Measurements from ENCODE around the gene NR5A2. TPM values are rescaled to one million over a fixed set of nuclear protein-coding genes. Genes with fewer than 3 reads are reported as not detected.

Gene NR5A2
- total RNA-seq, 1 experiment from 2014 or later, result 2.1 TPM

DNA sequence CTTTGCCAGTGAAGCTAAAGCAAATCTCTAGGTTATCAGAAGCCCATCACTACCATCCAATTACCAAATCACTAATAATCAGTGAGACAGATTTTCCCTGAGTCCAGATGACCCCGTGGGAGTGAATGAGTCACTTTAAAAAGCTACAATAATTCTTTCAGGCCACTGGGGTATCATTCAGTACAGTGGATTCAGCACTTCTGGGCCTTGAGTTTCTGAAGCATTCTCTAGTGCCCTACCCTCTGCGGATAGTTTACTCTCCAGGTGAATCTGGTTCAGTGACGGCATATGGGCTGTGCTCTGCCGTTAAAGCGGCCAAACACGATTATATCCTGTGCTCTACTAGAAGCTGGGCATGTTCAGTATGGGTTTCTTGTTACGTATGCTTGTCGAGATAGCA lies 26.1 kb downstream of the NR5A2 start:
- Histone ChIP-seq H3K36me3 (ENCODE audit: low read depth) (no peaks in the 10 kb centered on the region), H3K9me3 (ENCODE audit: insufficient read depth, low read depth) (no peaks in the 10 kb centered on the region), H3K9me2 (ENCODE audit: insufficient read depth) (no peaks in the 10 kb centered on the region), H4K20me1 (ENCODE audit: insufficient read depth) (no peaks in the 10 kb centered on the region), H2AFZ (no peak overlapping the region), H3K4me3 (no peak overlapping the region), H3K79me2 (ENCODE audit: low read depth) (no peaks in the 10 kb centered on the region), H3K27ac (no peak overlapping the region), H3K4me2 (no peak overlapping the region), H3F3A (ENCODE audit: insufficient read depth, low read depth) (no peaks in the 10 kb centered on the region), H3K27me3 (ENCODE audit: insufficient read depth, low read depth) (no peaks in the 10 kb centered on the region), H3K4me1 (replicated peaks; ENCODE audit: insufficient read depth) (no peaks in the 10 kb centered on the region)
- POLR2A ChIA-PET (ENCODE audit: unreplicated experiment), result no interaction called here
- TF ChIP-seq, protein P1, sequence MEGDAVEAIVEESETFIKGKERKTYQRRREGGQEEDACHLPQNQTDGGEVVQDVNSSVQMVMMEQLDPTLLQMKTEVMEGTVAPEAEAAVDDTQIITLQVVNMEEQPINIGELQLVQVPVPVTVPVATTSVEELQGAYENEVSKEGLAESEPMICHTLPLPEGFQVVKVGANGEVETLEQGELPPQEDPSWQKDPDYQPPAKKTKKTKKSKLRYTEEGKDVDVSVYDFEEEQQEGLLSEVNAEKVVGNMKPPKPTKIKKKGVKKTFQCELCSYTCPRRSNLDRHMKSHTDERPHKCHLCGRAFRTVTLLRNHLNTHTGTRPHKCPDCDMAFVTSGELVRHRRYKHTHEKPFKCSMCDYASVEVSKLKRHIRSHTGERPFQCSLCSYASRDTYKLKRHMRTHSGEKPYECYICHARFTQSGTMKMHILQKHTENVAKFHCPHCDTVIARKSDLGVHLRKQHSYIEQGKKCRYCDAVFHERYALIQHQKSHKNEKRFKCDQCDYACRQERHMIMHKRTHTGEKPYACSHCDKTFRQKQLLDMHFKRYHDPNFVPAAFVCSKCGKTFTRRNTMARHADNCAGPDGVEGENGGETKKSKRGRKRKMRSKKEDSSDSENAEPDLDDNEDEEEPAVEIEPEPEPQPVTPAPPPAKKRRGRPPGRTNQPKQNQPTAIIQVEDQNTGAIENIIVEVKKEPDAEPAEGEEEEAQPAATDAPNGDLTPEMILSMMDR (conservative IDR thresholded peaks at IDR 0.05), result no peak
- no peak for TF ChIP-seq EZH2 (IDR thresholded peaks at IDR 0.05; ENCODE audit: low read depth)
- intact Hi-C loops (cut with micrococcal nuclease; ENCODE audit: unreplicated experiment), result no loop called here
- DNase-seq, result no peak
- CTCF ChIA-PET, result no interaction called here
- no TSS peak for BruUV-seq (replicated peaks)

DNA sequence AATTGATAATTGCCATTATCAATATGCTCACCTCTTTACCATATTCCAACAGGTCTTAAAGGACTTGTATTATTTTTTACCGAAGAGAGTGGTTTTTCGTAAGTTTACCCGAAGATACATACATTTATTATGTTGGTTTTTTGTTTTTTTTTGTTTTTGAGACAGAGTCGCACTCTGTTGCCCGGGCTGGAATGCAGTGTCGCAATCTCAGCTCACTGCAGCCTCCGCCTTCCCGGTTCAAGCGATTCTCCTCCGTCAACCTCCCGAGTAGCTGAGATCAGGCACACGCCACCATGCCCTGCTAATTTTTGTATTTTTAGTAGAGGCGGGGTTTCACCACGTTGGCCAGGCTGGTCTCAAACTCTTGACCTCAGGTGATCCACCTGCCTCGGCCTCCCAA lies 30.8 kb downstream of the NR5A2 start:
- intact Hi-C loops (cut with micrococcal nuclease; ENCODE audit: unreplicated experiment), result no loop called here
- H3K79me2 ChIP-seq (ENCODE audit: low read depth), result no peaks in the 10 kb centered on the region
- no peaks in the 10 kb centered on the region for H3K36me3 ChIP-seq (ENCODE audit: low read depth)
- H3K9me2 ChIP-seq (ENCODE audit: insufficient read depth), result no peaks in the 10 kb centered on the region
- H3F3A ChIP-seq (ENCODE audit: insufficient read depth, low read depth), result no peaks in the 10 kb centered on the region
- no peaks in the 10 kb centered on the region for H3K4me1 ChIP-seq (replicated peaks; ENCODE audit: insufficient read depth)
- no peak overlapping the region for H3K27ac ChIP-seq
- no TSS peak for BruUV-seq (replicated peaks)
- CTCF ChIA-PET, result no interaction called here
- no peak overlapping the region for H3K4me2 ChIP-seq
- H3K4me3 ChIP-seq, result no peak overlapping the region
- POLR2A ChIA-PET (ENCODE audit: unreplicated experiment), result no interaction called here
- H3K9me3 ChIP-seq (ENCODE audit: insufficient read depth, low read depth), result no peaks in the 10 kb centered on the region
- no peak for DNase-seq
- H3K27me3 ChIP-seq (ENCODE audit: insufficient read depth, low read depth), result no peaks in the 10 kb centered on the region
- H2AFZ ChIP-seq, result no peak overlapping the region
- H4K20me1 ChIP-seq (ENCODE audit: insufficient read depth), result no peaks in the 10 kb centered on the region
- no peak for TF ChIP-seq EZH2 (IDR thresholded peaks at IDR 0.05; ENCODE audit: low read depth)

DNA sequence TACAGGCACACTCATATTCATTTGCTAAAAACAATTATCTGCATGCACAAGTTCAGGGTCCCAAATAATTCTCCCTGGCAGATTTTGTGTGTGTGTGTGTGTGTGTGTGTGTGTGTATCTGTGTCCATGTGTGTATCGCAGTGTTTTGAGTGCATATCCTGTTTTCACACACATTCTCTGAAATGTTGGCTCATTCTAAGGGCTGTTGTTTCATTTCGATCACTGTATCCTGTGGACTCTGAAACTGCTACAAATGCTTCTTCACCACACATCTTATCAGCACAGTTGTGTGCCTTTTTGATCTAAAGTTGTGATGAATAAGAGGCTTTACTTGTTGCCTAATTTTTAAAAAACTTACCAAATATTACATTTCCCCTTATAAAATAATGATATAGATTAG lies 34.6 kb downstream of the NR5A2 start:
- Histone ChIP-seq H3K4me2 (no peak overlapping the region), H3K4me3 (no peak overlapping the region), H3K4me1 (replicated peaks; ENCODE audit: insufficient read depth) (no peaks in the 10 kb centered on the region), H3K79me2 (ENCODE audit: low read depth) (no peaks in the 10 kb centered on the region), H3K27ac (no peak overlapping the region), H2AFZ (no peak overlapping the region), H3K36me3 (ENCODE audit: low read depth) (no peaks in the 10 kb centered on the region), H4K20me1 (ENCODE audit: insufficient read depth) (no peaks in the 10 kb centered on the region), H3K9me2 (ENCODE audit: insufficient read depth) (no peaks in the 10 kb centered on the region), H3F3A (ENCODE audit: insufficient read depth, low read depth) (no peaks in the 10 kb centered on the region), H3K9me3 (ENCODE audit: insufficient read depth, low read depth) (no peaks in the 10 kb centered on the region), H3K27me3 (ENCODE audit: insufficient read depth, low read depth) (no peaks in the 10 kb centered on the region)
- intact Hi-C loops (cut with micrococcal nuclease; ENCODE audit: unreplicated experiment), result no loop called here
- ChIA-PET POLR2A (ENCODE audit: unreplicated experiment) (no interaction called here), CTCF (no interaction called here)
- no TSS peak for BruUV-seq (replicated peaks)
- TF ChIP-seq, protein P1 (conservative IDR thresholded peaks at IDR 0.05), result no peak
- TF ChIP-seq EZH2 (IDR thresholded peaks at IDR 0.05; ENCODE audit: low read depth), result no peak
- DNase-seq, result no peak

GRCh38 chr1:200072636-200073285 lies 45.3 kb downstream of the NR5A2 start:
- Histone ChIP-seq H3K4me2 (no peak overlapping the region), H3K36me3 (ENCODE audit: low read depth) (no peaks in the 10 kb centered on the region), H3K9me2 (ENCODE audit: insufficient read depth) (no peaks in the 10 kb centered on the region), H3K27ac (no peak overlapping the region), H3F3A (ENCODE audit: insufficient read depth, low read depth) (no peaks in the 10 kb centered on the region; the same call in 1 of the 2 replicates), H3K27me3 (ENCODE audit: insufficient read depth, low read depth) (no peaks in the 10 kb centered on the region), H3K9me3 (ENCODE audit: insufficient read depth, low read depth) (0 out of 2 replicates have a peak, but pooled peaks cover 3% of the 10 kb centered on the region), H3K79me2 (ENCODE audit: low read depth) (no peaks in the 10 kb centered on the region), H3K4me1 (replicated peaks; ENCODE audit: insufficient read depth) (peaks cover 20% of the 10 kb centered on the region), H3K4me3 (no peak overlapping the region), H4K20me1 (ENCODE audit: insufficient read depth) (no peaks in the 10 kb centered on the region), H2AFZ (no peak overlapping the region)
- intact Hi-C loops (cut with micrococcal nuclease; ENCODE audit: unreplicated experiment), result no loop called here
- DNase-seq, result peak in 1 of 2 experiments; percentile 47
- BruUV-seq (replicated peaks), result no TSS peak
- CTCF ChIA-PET, result no interaction called here
- POLR2A ChIA-PET (ENCODE audit: unreplicated experiment), result no interaction called here
- TF ChIP-seq, protein P1 (conservative IDR thresholded peaks at IDR 0.05), result no peak
- no peak for TF ChIP-seq EZH2 (IDR thresholded peaks at IDR 0.05; ENCODE audit: low read depth)

Measured in PC-9 (cell line).